Measurements from ENCODE around the gene FAM47B.

Gene FAM47B

GRCh38 chrX:34956916-34957315 lies 14.3 kb downstream of the FAM47B start:
- DNase-seq (ENCODE audit: low read depth) = peak; percentile 48
- TF ChIP-seq CTCF (conservative IDR thresholded peaks at IDR 0.05; ENCODE audit: control insufficient read depth, insufficient read depth, low read depth, low read length) = no peak
- H3K4me3 ChIP-seq (ENCODE audit: control insufficient read depth, low read depth, low read length) = no peak overlapping the region

GRCh38 chrX:34961662-34962061 lies 19.1 kb downstream of the FAM47B start:
- TF ChIP-seq CTCF (conservative IDR thresholded peaks at IDR 0.05; ENCODE audit: control insufficient read depth, insufficient read depth, low read depth, low read length) = no peak
- DNase-seq (ENCODE audit: low read depth) = no peak
- H3K4me3 ChIP-seq (ENCODE audit: control insufficient read depth, low read depth, low read length) = no peak overlapping the region

GRCh38 chrX:34972206-34972605 lies 29.6 kb downstream of the FAM47B start:
- H3K4me3 ChIP-seq (ENCODE audit: control insufficient read depth, low read depth, low read length) = no peak overlapping the region
- no peak for DNase-seq (ENCODE audit: low read depth)
- no peak for TF ChIP-seq CTCF (conservative IDR thresholded peaks at IDR 0.05; ENCODE audit: control insufficient read depth, insufficient read depth, low read depth, low read length)

- no peak for TF ChIP-seq CTCF (conservative IDR thresholded peaks at IDR 0.05; ENCODE audit: control insufficient read depth, insufficient read depth, low read depth, low read length)
- H3K4me3 ChIP-seq (ENCODE audit: control insufficient read depth, low read depth, low read length) = no peak overlapping the region
- no peak for DNase-seq (ENCODE audit: low read depth)
Measured at GRCh38 chrX:34978171-34978570, 35.6 kb downstream of the FAM47B start.

- no peak overlapping the region for H3K4me3 ChIP-seq (ENCODE audit: control insufficient read depth, low read depth, low read length)
- no peak for TF ChIP-seq CTCF (conservative IDR thresholded peaks at IDR 0.05; ENCODE audit: control insufficient read depth, insufficient read depth, low read depth, low read length)
- DNase-seq (ENCODE audit: low read depth) = no peak
Measured at GRCh38 chrX:34987646-34988045, 45.0 kb downstream of the FAM47B start.
